Fibroblast of mammary gland (primary cell): ENCODE results near the gene ANO7.

Source experiments
- DNase-seq: peaks from one replicate; pipeline ENCODE4 v3.0.0-alpha.2; 2010; ENCODE audit warnings: low read depth
- H3K4me3 ChIP-seq: 2 replicates; pipeline ENCODE4 v1.5.1; 2011; ENCODE audit warnings: low read depth, mild to moderate bottlenecking, low read length, moderate library complexity; ENCODE audit not compliant: control insufficient read depth
- CTCF ChIP-seq: conservative IDR thresholded peaks from 2 replicates; pipeline ENCODE4 v1.5.1; 2011; ENCODE audit warnings: low read depth, low read length, inconsistent platforms; ENCODE audit not compliant: control insufficient read depth, insufficient read depth

ANO7 gene

DNA sequence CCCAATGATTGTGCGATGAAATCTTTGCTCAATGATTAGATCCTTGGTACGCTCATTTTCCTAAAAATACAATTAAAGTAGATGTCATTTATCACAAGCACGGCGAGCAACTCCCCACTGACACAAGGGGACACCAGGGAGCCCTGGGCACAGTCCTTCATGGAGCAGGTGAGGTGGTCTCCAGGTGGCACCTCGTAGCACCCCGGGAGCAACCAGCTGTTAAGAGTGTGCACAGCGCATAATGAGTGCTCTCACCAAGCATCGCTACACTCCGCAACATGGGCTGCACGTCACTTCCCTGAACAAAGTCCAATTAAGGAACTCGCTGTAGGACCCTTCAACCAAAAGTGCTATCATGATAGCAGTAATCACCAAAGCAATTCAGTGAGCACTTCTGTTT lies 59.8 kb downstream of the ANO7 start:
- DNase-seq = no peak
- no peak overlapping the region for H3K4me3 ChIP-seq
- no peak for TF ChIP-seq CTCF

DNA sequence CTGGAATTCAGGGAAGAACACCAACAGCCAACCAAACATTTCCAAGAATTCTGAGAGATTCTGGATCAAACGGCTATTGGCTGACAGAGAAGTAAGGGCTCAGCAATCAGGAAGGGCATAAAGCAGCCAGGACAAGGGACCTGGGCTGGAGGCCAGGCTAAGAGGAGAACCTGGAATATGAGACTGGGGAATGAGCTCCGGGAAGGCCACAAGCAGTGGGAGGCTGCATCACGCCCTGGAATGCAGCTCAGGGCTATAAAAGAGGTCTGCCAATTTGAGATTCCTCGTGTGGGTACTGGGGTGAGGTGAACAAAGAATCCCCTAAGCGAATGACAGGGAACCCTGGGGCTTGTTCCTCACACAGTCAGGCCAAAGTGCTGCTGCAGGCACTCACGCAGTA lies 60.4 kb downstream of the ANO7 start:
- no peak overlapping the region for H3K4me3 ChIP-seq
- TF ChIP-seq CTCF = no peak
- DNase-seq = no peak

GRCh38 chr2:241249654-241250053 lies 61.2 kb downstream of the ANO7 start:
- DNase-seq = no peak
- no peak overlapping the region for H3K4me3 ChIP-seq
- no peak for TF ChIP-seq CTCF

- no peak overlapping the region for H3K4me3 ChIP-seq
- TF ChIP-seq CTCF = no peak
- no peak for DNase-seq
Observed at GRCh38 chr2:241252778-241253475, 64.5 kb downstream of the ANO7 start.

GRCh38 chr2:241254904-241255351 lies 66.5 kb downstream of the ANO7 start:
- H3K4me3 ChIP-seq = no peak overlapping the region
- DNase-seq = no peak
- TF ChIP-seq CTCF = no peak

DNA sequence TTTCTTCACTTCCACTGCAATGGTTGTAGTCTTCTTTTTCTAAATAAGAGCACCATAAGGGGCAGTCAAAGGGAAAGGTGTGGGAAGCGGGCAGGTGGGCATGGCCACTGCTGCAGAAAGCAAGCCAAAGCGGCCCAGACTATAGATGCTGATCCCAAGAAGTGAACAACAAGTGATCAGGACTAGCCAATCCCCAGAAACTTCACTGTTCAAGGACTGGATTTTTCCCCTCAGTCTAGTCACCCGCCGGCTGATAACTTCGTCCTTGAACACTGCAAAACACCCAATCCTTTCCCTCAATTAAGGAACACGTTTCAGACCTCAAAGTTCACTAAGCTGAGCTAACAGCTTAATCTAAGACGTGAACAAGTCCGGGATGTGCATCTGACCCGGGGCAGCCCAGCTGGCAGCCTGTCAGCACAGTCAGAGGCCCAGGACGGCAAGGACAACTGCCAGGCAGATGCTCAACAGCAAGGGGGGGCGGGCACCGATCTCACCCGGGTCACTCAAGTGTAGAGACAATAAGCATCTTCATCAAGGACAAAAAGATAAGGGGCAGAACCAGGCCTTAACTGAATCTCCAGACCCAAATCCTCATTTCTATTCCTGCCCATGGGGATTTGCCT lies 67.2 kb downstream of the ANO7 start:
- no peak for DNase-seq
- no peak for TF ChIP-seq CTCF
- H3K4me3 ChIP-seq = no peak overlapping the region
